MCF 10A (cell line): ENCODE measurements around the gene CRYBG1. TPM values are rescaled to one million over a fixed set of nuclear protein-coding genes. Genes with fewer than 3 reads are reported as not detected.

Source experiments
- BruUV-seq: library from RNA; stranded (reverse); fragments of 400-500 nt; replicated peaks from 2 replicates; lab custom pipeline; 2021; lab: Mats Ljungman, UMichigan
- CTCF ChIA-PET: fragments of 300-600 bp; sonication (Branson Sonifier 250); formaldehyde crosslinking; extraction: SDS; loops from one replicate; lab custom pipeline; 2021; ENCODE audit warnings: antibody characterized with exemption, inconsistent platforms; lab: Yijun Ruan, JAX
- POLR2A ChIA-PET: fragments of 300-600, 350-650 bp; sonication (Branson Sonifier 250); formaldehyde crosslinking; extraction: SDS; loops from one replicate; lab custom pipeline; 2020; ENCODE audit warnings: antibody characterized with exemption, inconsistent platforms; lab: Yijun Ruan, JAX
- DNase-seq: peaks from one replicate; pipeline ENCODE4 v3.0.0-alpha.2; 2018; ENCODE audit not compliant: unreplicated experiment
- H3K27ac Mint-ChIP-seq: one replicate; pipeline ENCODE4 v1.8.0; 2022; ENCODE audit warnings: mild to moderate bottlenecking, low read depth, mixed read lengths; ENCODE audit not compliant: unreplicated experiment
- H3K27me3 Mint-ChIP-seq: one replicate; pipeline ENCODE4 v1.8.0; 2022; ENCODE audit warnings: mixed read lengths; ENCODE audit not compliant: insufficient read depth, unreplicated experiment
- H3K36me3 Mint-ChIP-seq: one replicate; pipeline ENCODE4 v1.8.0; 2022; ENCODE audit warnings: mild to moderate bottlenecking, moderate library complexity, mixed read lengths; ENCODE audit not compliant: insufficient read depth, unreplicated experiment
- H3K4me1 Mint-ChIP-seq: one replicate; pipeline ENCODE4 v1.8.0; 2022; ENCODE audit warnings: mixed read lengths; ENCODE audit not compliant: insufficient read depth, unreplicated experiment
- H3K4me3 Mint-ChIP-seq: one replicate; pipeline ENCODE4 v1.8.0; 2022; ENCODE audit warnings: mild to moderate bottlenecking, moderate library complexity, mixed read lengths; ENCODE audit not compliant: unreplicated experiment
- H3K9me3 Mint-ChIP-seq: one replicate; pipeline ENCODE4 v1.8.0; 2022; ENCODE audit warnings: mixed read lengths; ENCODE audit not compliant: unreplicated experiment
- CTCF ChIP-seq: fragments of 200-600 bp; IDR thresholded peaks from one replicate; pipeline ENCODE4 v1.8.0; 2022; ENCODE audit warnings: antibody characterized with exemption, mild to moderate bottlenecking; ENCODE audit not compliant: unreplicated experiment
- intact Hi-C: fragments of 100-400 bp; cut with micrococcal nuclease; formaldehyde crosslinking; loops from 2 replicates; pipeline ENCODE4 v1.14.1; 2022
- total RNA-seq: library from RNA; stranded (reverse); gene quantifications from 2 replicates; pipeline ENCODE4 v1.2.3, GENCODE V29; 2022

CRYBG1 gene
- total RNA-seq, 1 experiment from 2014 or later = 45.3 TPM

DNA sequence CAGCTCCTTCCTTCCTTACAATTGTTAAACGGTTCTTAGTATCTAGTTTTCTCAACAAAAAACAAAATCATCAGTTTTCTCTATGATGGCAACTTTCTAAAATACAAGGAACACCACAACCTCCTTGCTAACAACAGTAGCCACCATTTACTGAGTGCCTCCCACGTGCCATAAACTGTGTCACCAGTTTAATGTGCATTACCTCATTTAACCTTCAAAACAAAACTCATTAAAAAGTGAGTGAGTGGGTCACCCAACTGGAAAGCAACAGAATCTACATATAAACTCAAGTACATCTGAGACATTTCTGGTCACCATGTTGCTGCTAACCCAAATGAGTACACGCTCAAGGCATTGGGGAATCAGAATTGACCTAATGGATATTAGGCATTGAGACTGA is 257.8 kb downstream of the CRYBG1 start:
- no peaks in the 10 kb centered on the region for H3K27me3 Mint-ChIP-seq
- no peak overlapping the region for H3K4me3 Mint-ChIP-seq
- no peak overlapping the region for H3K27ac Mint-ChIP-seq
- intact Hi-C loops = no loop called here
- DNase-seq = no peak
- ChIA-PET CTCF (interaction anchor here (0.6 to 2.5 kb wide), 5 partner anchors 9 to 361 kb away, joined by 3 to 10 read pairs (median 3); no protein-coding TSS in a partner anchor), POLR2A (interaction anchor here (0.7 kb wide), 1 partner anchor 11 kb away, joined by 3 read pairs; the partner anchor contains the start of gene RTN4IP1)
- H3K4me1 Mint-ChIP-seq = no peaks in the 10 kb centered on the region
- BruUV-seq = no TSS peak
- H3K36me3 Mint-ChIP-seq = peaks cover 17% of the 10 kb centered on the region
- TF ChIP-seq CTCF = no peak
- H3K9me3 Mint-ChIP-seq = no peaks in the 10 kb centered on the region

DNA sequence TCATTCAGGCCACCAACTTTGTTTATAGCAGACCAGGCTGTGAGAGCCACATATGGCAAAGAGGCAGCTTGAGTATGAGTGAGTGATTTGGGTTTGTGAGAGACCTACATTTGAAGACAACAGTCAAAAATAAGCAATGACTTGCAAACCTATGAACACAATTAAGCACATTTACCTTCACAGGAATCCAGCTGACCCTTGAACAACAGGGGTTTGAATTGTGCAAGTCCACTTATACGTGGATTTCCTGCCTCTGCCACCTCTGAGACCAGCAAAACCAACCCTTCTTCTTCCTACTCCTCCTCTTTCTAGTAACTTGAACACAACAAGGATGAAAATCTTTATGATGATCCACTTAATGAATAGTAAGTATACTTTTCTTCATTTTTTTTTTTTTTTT is 258.7 kb downstream of the CRYBG1 start:
- Mint-ChIP-seq H3K27me3 (no peaks in the 10 kb centered on the region), H3K9me3 (no peaks in the 10 kb centered on the region), H3K4me3 (no peak overlapping the region), H3K4me1 (no peaks in the 10 kb centered on the region), H3K36me3 (peaks cover 17% of the 10 kb centered on the region), H3K27ac (no peak overlapping the region)
- intact Hi-C loops = no loop called here
- POLR2A ChIA-PET = no interaction called here
- DNase-seq = no peak
- no TSS peak for BruUV-seq
- TF ChIP-seq CTCF = no peak
- CTCF ChIA-PET = interaction anchor here (0.7 to 2.5 kb wide), 5 partner anchors 10 to 360 kb away, joined by 3 to 10 read pairs (median 3); no protein-coding TSS in a partner anchor

DNA sequence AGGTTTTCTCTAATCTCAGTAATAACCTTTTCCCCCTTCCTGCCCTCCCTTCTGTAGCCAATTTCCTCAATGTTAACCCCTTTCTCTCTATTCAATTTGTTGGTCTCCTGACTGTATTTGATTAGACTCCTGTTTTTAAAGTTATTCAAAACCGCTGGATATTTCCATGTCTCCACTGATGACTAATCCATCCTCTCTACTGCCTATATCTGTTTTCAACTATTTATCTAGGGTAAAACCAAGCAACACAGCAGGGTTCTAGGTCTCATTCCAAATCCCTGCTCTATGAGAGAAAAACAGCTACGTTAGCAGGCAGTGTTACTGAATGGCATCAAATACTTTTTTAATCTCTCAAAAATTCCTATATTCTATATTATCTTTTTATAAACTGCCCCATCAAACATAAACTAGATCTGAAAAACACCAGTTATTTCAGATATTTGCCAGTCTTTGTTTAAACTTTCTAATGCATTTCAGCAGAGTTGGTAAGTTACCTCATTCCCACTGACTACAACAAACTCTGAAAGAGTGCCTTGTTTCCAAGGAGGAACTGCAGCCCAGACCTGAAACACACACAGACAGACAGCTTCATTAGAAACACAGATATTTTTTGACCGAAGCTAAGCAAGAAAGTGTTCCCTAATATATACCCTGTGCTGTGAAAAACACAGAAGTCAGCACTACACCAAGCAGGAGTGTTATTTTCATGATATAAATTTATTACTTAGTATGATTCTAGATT is 260.6 kb downstream of the CRYBG1 start:
- no peak overlapping the region for H3K4me3 Mint-ChIP-seq
- no peaks in the 10 kb centered on the region for H3K27me3 Mint-ChIP-seq
- no peaks in the 10 kb centered on the region for H3K9me3 Mint-ChIP-seq
- H3K27ac Mint-ChIP-seq = no peak overlapping the region
- no peak for DNase-seq
- intact Hi-C loops = no loop called here
- CTCF ChIA-PET = interaction anchor here (0.5 to 0.9 kb wide), 4 partner anchors 150 to 378 kb away, joined by 3 read pairs; no protein-coding TSS in a partner anchor
- H3K36me3 Mint-ChIP-seq = peaks cover 17% of the 10 kb centered on the region
- peaks cover 3% of the 10 kb centered on the region for H3K4me1 Mint-ChIP-seq
- BruUV-seq = no TSS peak
- POLR2A ChIA-PET = interaction anchor here (1.4 to 1.5 kb wide), 2 partner anchors 9 to 58 kb away, joined by 4 to 7 read pairs; no protein-coding TSS in a partner anchor
- TF ChIP-seq CTCF = no peak

Other genes starting within 250 kb of the CRYBG1 start
- gene ATG5, start 35.0 kb upstream of the CRYBG1 start, total RNA-seq = 26.4 and 33.3 TPM in 2 replicates